ENCODE results near the gene RANGAP1.

Gene RANGAP1

GRCh38 chr22:41243361-41243760, 42.6 kb downstream of the RANGAP1 start:
- ATAC-seq (replicated peaks) = no peak
- H3K27ac Mint-ChIP-seq = peak overlapping the region in 1 of 2 donors; percentile 32
- peaks cover 2 to 4% of the 10 kb centered on the region in 2 donors for H3K4me1 Mint-ChIP-seq (ENCODE audit: low read depth in 2 of 2)
- no peak for DNase-seq
- H3K9me3 Mint-ChIP-seq = no peaks in the 10 kb centered on the region
- H3K4me3 Mint-ChIP-seq = no peak overlapping the region
- no peaks in the 10 kb centered on the region for H3K27me3 Mint-ChIP-seq
- peaks cover 41% of the 10 kb centered on the region for H3K36me3 Mint-ChIP-seq (ENCODE audit: insufficient read depth)

- H3K36me3 Mint-ChIP-seq (ENCODE audit: insufficient read depth) = peaks cover 35% of the 10 kb centered on the region
- ATAC-seq (replicated peaks) (no peak), DNase-seq (no peak)
- H3K9me3 Mint-ChIP-seq = no peaks in the 10 kb centered on the region
- H3K27ac Mint-ChIP-seq = no peak overlapping the region
- H3K4me3 Mint-ChIP-seq = no peak overlapping the region
- no peaks in the 10 kb centered on the region for H3K27me3 Mint-ChIP-seq
- peaks cover 2 to 4% of the 10 kb centered on the region in 2 donors for H3K4me1 Mint-ChIP-seq (ENCODE audit: low read depth in 2 of 2)
These were observed 43.4 kb downstream of the RANGAP1 start for GRCh38 chr22:41242396-41243117.

DNA sequence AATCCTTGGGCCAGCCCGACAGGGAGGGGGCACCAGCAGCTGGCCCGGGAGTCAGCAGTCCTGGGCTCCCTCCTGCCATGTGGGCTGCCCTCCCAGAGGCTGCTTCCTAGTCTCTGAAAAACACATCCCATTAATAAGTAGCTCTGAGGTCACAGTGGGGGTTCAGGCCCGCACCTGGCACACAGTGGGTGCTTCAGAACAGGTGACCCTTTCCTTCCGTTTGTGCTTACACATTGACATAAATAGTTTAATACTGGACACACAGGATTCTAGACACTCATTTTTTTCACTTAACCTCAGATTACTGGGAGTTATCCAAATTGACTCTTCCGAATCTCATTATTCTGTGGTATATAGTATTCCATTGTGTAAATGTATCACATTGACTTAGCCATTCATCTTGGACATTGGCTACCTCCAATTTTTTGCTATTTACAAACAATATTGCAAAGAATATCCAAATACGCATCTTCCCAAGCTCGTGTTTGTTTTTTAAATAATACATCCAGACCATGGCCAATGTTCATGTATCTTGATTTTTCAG, 44.8 kb downstream of the RANGAP1 start:
- DNase-seq (no peak), ATAC-seq (replicated peaks) (no peak)
- no peaks in the 10 kb centered on the region for H3K27me3 Mint-ChIP-seq
- peaks cover 4 to 7% of the 10 kb centered on the region in 2 donors for H3K4me1 Mint-ChIP-seq (ENCODE audit: low read depth in 2 of 2)
- no peaks in the 10 kb centered on the region for H3K9me3 Mint-ChIP-seq
- H3K4me3 Mint-ChIP-seq = no peak overlapping the region
- no peak overlapping the region for H3K27ac Mint-ChIP-seq
- H3K36me3 Mint-ChIP-seq (ENCODE audit: insufficient read depth) = peaks cover 30% of the 10 kb centered on the region

- H3K9me3 Mint-ChIP-seq = no peaks in the 10 kb centered on the region
- no peak for ATAC-seq (replicated peaks)
- DNase-seq = no peak
- no peaks in the 10 kb centered on the region for H3K27me3 Mint-ChIP-seq
- H3K27ac Mint-ChIP-seq = peak within 1 kb of the TSS; percentile 55 to 80
- peaks cover 24% of the 10 kb centered on the region for H3K36me3 Mint-ChIP-seq (ENCODE audit: insufficient read depth)
- H3K4me1 Mint-ChIP-seq (ENCODE audit: low read depth in 2 of 2) = peaks cover 4 to 7% of the 10 kb centered on the region in 2 donors
- H3K4me3 Mint-ChIP-seq = peak within 1 kb of the TSS in 1 of 2 donors; percentile 67
These were observed 45.4 kb downstream of the RANGAP1 start, which contains the start of gene CHADL for GRCh38 chr22:41240377-41241132. Gene CHADL, minus strand, starts transcription at chr22:41240931. Its CDS starts 50 bp downstream, at chr22:41240881.

DNA sequence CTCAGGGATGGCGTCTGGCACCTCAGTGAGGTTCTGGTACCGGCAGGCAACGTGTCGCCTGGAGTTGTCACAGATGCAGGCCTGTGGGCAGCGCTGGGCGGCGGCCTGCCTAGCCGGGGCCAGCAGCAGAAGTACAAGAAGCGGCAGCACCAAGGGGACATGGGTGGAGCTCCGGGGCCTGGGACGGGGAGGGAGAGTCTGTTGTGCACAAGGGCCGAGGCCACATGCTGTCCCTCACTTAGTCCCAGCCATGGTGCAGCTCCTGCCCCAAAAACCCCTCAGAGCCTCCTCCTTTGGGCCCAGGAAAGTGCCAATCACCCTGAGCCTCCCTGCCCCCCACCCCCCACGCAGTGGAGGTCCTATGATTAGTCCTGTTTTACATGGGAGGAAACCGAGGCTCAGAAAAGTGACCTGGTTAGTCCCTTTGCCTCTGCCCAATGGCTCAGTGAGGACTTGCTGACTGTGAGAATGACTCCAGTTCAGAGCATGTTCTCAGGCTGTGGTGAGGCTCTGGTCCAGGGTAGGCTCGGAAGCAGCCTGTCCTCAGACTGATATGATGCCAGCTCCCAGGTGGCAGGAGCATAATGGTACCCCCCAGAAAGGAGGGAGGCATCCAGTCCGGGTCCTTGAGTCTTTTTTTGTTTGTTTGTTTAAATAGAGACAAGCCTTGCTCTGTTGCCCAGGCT, 46.4 kb downstream of the RANGAP1 start:
- DNase-seq (no peak), ATAC-seq (replicated peaks) (no peak)
- Mint-ChIP-seq H3K4me3 (peak overlapping the region in 1 of 2 donors; percentile 67), H3K9me3 (no peaks in the 10 kb centered on the region), H3K36me3 (ENCODE audit: insufficient read depth) (peaks cover 20% of the 10 kb centered on the region), H3K27me3 (no peaks in the 10 kb centered on the region), H3K27ac (peak overlapping the region in 1 of 2 donors; percentile 55), H3K4me1 (ENCODE audit: low read depth in 2 of 2) (peaks cover 4 to 7% of the 10 kb centered on the region in 2 donors)

- H3K4me1 Mint-ChIP-seq (ENCODE audit: low read depth in 2 of 2) = peaks cover 4 to 7% of the 10 kb centered on the region in 2 donors
- peak overlapping the region; percentile 67 to 78 for H3K4me3 Mint-ChIP-seq
- peak overlapping the region in 1 of 2 donors; percentile 55 for H3K27ac Mint-ChIP-seq
- H3K9me3 Mint-ChIP-seq = no peaks in the 10 kb centered on the region
- H3K36me3 Mint-ChIP-seq (ENCODE audit: insufficient read depth) = peaks cover 15% of the 10 kb centered on the region
- no peaks in the 10 kb centered on the region for H3K27me3 Mint-ChIP-seq
- ATAC-seq (replicated peaks) (no peak), DNase-seq (no peak)
These were observed 47.2 kb downstream of the RANGAP1 start for GRCh38 chr22:41238570-41239442.

DNA sequence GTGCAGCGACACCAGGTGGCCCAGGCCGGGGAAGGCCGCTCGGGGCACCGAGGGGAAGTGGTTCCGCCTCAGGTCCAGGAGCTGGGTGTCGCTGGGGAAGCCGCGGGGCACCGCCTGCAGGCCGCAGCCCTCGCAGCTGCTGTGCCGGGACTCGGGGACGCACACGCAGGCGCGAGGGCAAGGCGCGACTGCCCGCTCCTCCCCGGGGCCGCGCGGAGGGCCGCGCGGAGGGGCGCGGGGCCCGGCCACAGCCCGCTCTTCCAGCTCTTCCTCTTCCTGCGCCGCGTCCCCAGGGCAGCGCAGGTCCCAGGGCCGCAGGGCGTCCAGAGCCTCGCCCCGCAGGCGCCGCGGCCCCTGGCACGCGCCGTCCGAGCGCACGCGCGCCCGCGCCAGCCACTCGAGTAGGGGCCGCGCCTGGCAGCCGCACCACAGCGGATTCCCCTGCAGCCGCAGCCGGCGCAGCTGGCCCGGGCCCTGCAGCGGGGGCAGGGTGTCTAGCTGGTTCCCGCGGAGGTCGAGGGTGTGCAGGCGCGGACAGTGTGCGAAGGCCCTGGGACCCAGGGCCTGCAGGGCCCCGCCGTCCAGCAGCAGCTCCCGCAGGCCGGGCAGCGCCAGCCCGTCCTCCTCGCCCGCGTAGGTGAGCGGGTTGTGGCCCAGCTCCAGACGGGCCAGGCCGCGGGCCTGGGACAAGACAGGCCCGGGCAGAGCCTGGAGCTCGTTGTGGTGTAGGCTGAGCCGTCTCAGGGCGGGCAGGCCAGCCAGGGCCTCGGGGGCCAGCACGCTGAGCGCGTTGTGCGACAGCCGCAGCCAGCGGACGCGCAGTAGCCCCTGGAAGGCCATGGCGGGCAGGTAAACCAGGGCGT, 48.0 kb downstream of the RANGAP1 start:
- Mint-ChIP-seq H3K27ac (peak overlapping the region in 1 of 2 donors; percentile 75), H3K27me3 (no peaks in the 10 kb centered on the region), H3K4me1 (ENCODE audit: low read depth in 2 of 2) (peaks cover 4 to 7% of the 10 kb centered on the region in 2 donors), H3K36me3 (ENCODE audit: insufficient read depth) (peaks cover 15% of the 10 kb centered on the region), H3K9me3 (no peaks in the 10 kb centered on the region), H3K4me3 (peak overlapping the region; percentile 58 to 81)
- DNase-seq = peak; percentile 76 to 79 (median 78)
- ATAC-seq (replicated peaks) = peak; percentile 96

DNA sequence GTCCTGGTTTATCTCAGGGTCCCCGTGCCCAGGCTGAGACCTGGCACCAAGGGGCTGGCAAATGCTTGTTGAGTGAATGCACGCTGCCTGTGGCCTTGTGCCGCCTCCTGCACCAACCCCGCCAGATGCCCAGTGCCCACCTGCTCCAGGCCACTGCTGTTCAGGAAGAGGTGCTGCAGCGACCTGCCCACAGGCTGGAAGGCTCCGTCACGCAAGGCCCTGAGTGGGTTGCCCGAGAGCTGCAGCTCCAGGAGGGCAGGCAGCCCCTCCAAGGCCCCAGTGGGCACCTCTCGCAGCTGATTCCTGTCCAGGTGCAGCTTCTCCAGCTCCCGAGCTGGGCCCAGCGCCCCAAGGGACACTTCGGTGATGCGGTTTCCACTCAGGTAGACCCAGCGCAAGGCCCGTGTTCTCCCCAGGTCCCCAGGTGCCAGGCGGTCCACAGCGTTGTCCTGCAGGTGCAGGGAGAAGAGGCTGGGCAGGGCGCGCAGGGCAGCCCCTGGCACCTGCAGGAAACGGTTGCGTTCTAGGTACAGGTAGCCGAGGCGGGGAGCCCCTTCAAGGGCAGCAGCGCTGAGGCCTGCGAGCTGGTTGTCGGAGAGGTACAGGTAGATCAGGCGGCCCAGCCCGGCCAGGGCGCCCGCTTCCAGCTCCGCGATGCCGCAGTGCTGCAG, 48.8 kb downstream of the RANGAP1 start:
- Mint-ChIP-seq H3K27me3 (no peaks in the 10 kb centered on the region), H3K36me3 (ENCODE audit: insufficient read depth) (peaks cover 12% of the 10 kb centered on the region), H3K4me1 (ENCODE audit: low read depth in 2 of 2) (peaks cover 4 to 7% of the 10 kb centered on the region in 2 donors), H3K4me3 (peak overlapping the region; percentile 58 to 81), H3K9me3 (no peaks in the 10 kb centered on the region), H3K27ac (peak overlapping the region in 1 of 2 donors; percentile 75)
- ATAC-seq (replicated peaks) = no peak
- DNase-seq = no peak

GRCh38 chr22:41234815-41235695, 50.9 kb downstream of the RANGAP1 start:
- DNase-seq (no peak), ATAC-seq (replicated peaks) (no peak)
- Mint-ChIP-seq H3K9me3 (no peaks in the 10 kb centered on the region), H3K36me3 (ENCODE audit: insufficient read depth) (peaks cover 13% of the 10 kb centered on the region), H3K27ac (no peak overlapping the region), H3K4me1 (ENCODE audit: low read depth in 2 of 2) (peaks cover 4 to 7% of the 10 kb centered on the region in 2 donors), H3K4me3 (no peak overlapping the region), H3K27me3 (no peaks in the 10 kb centered on the region)

- Mint-ChIP-seq H3K4me1 (ENCODE audit: low read depth in 2 of 2) (no peaks in the 10 kb centered on the region), H3K27ac (no peak overlapping the region), H3K27me3 (no peaks in the 10 kb centered on the region), H3K9me3 (no peaks in the 10 kb centered on the region), H3K36me3 (ENCODE audit: insufficient read depth) (peaks cover 16% of the 10 kb centered on the region), H3K4me3 (no peak overlapping the region)
- ATAC-seq (replicated peaks) = no peak
- DNase-seq = no peak
These were observed 54.6 kb downstream of the RANGAP1 start for GRCh38 chr22:41231369-41231768.

GRCh38 chr22:41230401-41230785, 55.6 kb downstream of the RANGAP1 start:
- DNase-seq = no peak
- Mint-ChIP-seq H3K4me1 (ENCODE audit: low read depth in 2 of 2) (no peaks in the 10 kb centered on the region), H3K9me3 (no peaks in the 10 kb centered on the region), H3K36me3 (ENCODE audit: insufficient read depth) (peaks cover 24% of the 10 kb centered on the region), H3K4me3 (no peak overlapping the region), H3K27ac (no peak overlapping the region), H3K27me3 (no peaks in the 10 kb centered on the region)
- ATAC-seq (replicated peaks) = no peak

All from effector memory CD8-positive, alpha-beta T cell (primary cell).